H9 (cell line): Measurements from ENCODE around the gene HNRNPCL1. TPM values are rescaled to one million over a fixed set of nuclear protein-coding genes. Genes with fewer than 3 reads are reported as not detected.
"Not testable (repeated sequence)": the region's sequence is repeated elsewhere in the genome, so short reads cannot be mapped to it uniquely, and the experiment has no call there.

Experiments
- DNase-seq: peaks from one replicate; pipeline ENCODE4 v3.0.0-alpha.2; 2017
- H2AFZ ChIP-seq: one replicate; pipeline ENCODE4 v1.6.1; 2013; ENCODE audit warnings: mild to moderate bottlenecking, low read length, control low read depth, moderate library complexity
- H2AK5ac ChIP-seq: 2 replicates; pipeline ENCODE4 v1.6.1; 2013; ENCODE audit warnings: low read length, control low read depth, mixed read lengths; ENCODE audit not compliant: insufficient read length
- H2BK120ac ChIP-seq: one replicate; pipeline ENCODE4 v1.6.1; 2013; ENCODE audit warnings: low read depth, mild to moderate bottlenecking, low read length, control low read depth, inconsistent platforms; ENCODE audit not compliant: poor library complexity, severe bottlenecking
- H2BK12ac ChIP-seq: 2 replicates; pipeline ENCODE4 v1.6.1; 2013; ENCODE audit warnings: low read length, control low read depth, mixed read lengths, low read depth; ENCODE audit not compliant: insufficient read length
- H2BK15ac ChIP-seq: 2 replicates; pipeline ENCODE4 v1.6.1; 2013; ENCODE audit warnings: low read depth, low read length, control low read depth
- H2BK20ac ChIP-seq: one replicate; pipeline ENCODE4 v1.6.1; 2013; ENCODE audit warnings: low read depth, mild to moderate bottlenecking, low read length, control low read depth, inconsistent platforms; ENCODE audit not compliant: poor library complexity, severe bottlenecking
- H2BK5ac ChIP-seq: 2 replicates; pipeline ENCODE4 v1.6.1; 2013; ENCODE audit warnings: low read length, control low read depth, mixed read lengths; ENCODE audit not compliant: insufficient read length
- H3K14ac ChIP-seq: 2 replicates; pipeline ENCODE4 v1.6.1; 2013; ENCODE audit warnings: low read length, control low read depth; ENCODE audit not compliant: insufficient read depth
- H3K18ac ChIP-seq: 2 replicates; pipeline ENCODE4 v1.6.1; 2013; ENCODE audit warnings: low read depth, mild to moderate bottlenecking, mixed read lengths, low read length, control low read depth; ENCODE audit not compliant: insufficient read length
- H3K23ac ChIP-seq: 2 replicates; pipeline ENCODE4 v1.6.1; 2013; ENCODE audit warnings: low read length, control low read depth, mixed read lengths, low read depth; ENCODE audit not compliant: insufficient read length
- H3K23me2 ChIP-seq: 2 replicates; pipeline ENCODE4 v1.6.1; 2013; ENCODE audit warnings: low read depth, mild to moderate bottlenecking, mixed read lengths, low read length, control low read depth; ENCODE audit not compliant: insufficient read length, poor library complexity, severe bottlenecking
- H3K27ac ChIP-seq: 2 replicates; pipeline ENCODE4 v1.5.1; 2013; ENCODE audit warnings: low read length, control low read depth, mixed read lengths, low read depth; ENCODE audit not compliant: insufficient read length
- H3K27me3 ChIP-seq: 2 replicates; pipeline ENCODE4 v1.6.1; 2013; ENCODE audit warnings: low read length, control low read depth, inconsistent platforms; ENCODE audit not compliant: insufficient read depth
- H3K4ac ChIP-seq: 2 replicates; pipeline ENCODE4 v1.6.1; 2013; ENCODE audit warnings: low read depth, mild to moderate bottlenecking, control low read depth, inconsistent platforms, low read length, moderate library complexity
- H3K4me1 ChIP-seq: 2 replicates; pipeline ENCODE4 v1.6.1; 2013; ENCODE audit warnings: low read length, control low read depth, inconsistent platforms; ENCODE audit not compliant: insufficient read depth
- H3K4me2 ChIP-seq: 2 replicates; pipeline ENCODE4 v1.6.1; 2013; ENCODE audit warnings: low read length, control low read depth, mixed read lengths; ENCODE audit not compliant: insufficient read length, insufficient read depth
- H3K56ac ChIP-seq: 2 replicates; pipeline ENCODE4 v1.6.1; 2013; ENCODE audit warnings: low read depth, mild to moderate bottlenecking, mixed read lengths, low read length, control low read depth; ENCODE audit not compliant: insufficient read length
- H3K79me1 ChIP-seq: 2 replicates; pipeline ENCODE4 v1.6.1; 2013; ENCODE audit warnings: low read depth, mild to moderate bottlenecking, moderate library complexity, low read length, control low read depth, inconsistent platforms; ENCODE audit not compliant: insufficient read depth, poor library complexity, severe bottlenecking
- H3K79me2 ChIP-seq: 2 replicates; pipeline ENCODE4 v1.6.1; 2013; ENCODE audit warnings: low read length, control low read depth, inconsistent platforms; ENCODE audit not compliant: insufficient read depth
- H3K9ac ChIP-seq: 2 replicates; pipeline ENCODE4 v1.6.1; 2013; ENCODE audit warnings: low read length, control low read depth, mixed read lengths; ENCODE audit not compliant: insufficient read length; ENCODE audit errors: extremely low read depth
- H3K9me3 ChIP-seq: one replicate; pipeline ENCODE4 v1.6.1; 2013; ENCODE audit warnings: low read depth, low read length, inconsistent platforms; ENCODE audit not compliant: control insufficient read depth
- H3T11ph ChIP-seq: one replicate; pipeline ENCODE4 v1.6.1; 2013; ENCODE audit warnings: mild to moderate bottlenecking, low read length, control low read depth, inconsistent platforms
- H4K20me1 ChIP-seq: one replicate; pipeline ENCODE4 v1.6.1; 2013; ENCODE audit not compliant: control insufficient read depth, insufficient read length, insufficient read depth
- H4K5ac ChIP-seq: 2 replicates; pipeline ENCODE4 v1.6.1; 2013; ENCODE audit warnings: low read depth, mild to moderate bottlenecking, mixed read lengths, low read length, control low read depth; ENCODE audit not compliant: insufficient read length
- H4K8ac ChIP-seq: replicated peaks from 2 replicates; pipeline ENCODE4 v1.6.1; 2013; ENCODE audit warnings: low read length, control low read depth, mixed read lengths, low read depth; ENCODE audit not compliant: insufficient read length
- H4K91ac ChIP-seq: 2 replicates; pipeline ENCODE4 v1.6.1; 2013; ENCODE audit warnings: low read depth, mild to moderate bottlenecking, moderate library complexity, mixed read lengths, low read length, control low read depth; ENCODE audit not compliant: insufficient read length
- H3K27ac Mint-ChIP-seq, 3 experiments: 2 replicates in 2 of 3; 3 replicates in 1 of 3; pipeline ENCODE4 v1.8.0; 2020 to 2021; ENCODE audit warnings: mixed read lengths in 3 of 3, mild to moderate bottlenecking in 1 of 3, moderate library complexity in 1 of 3
- H3K27me3 Mint-ChIP-seq: 2 replicates; pipeline ENCODE4 v1.8.0; 2021; ENCODE audit warnings: low read depth, mild to moderate bottlenecking, moderate library complexity, mixed read lengths
- H3K36me3 Mint-ChIP-seq, 3 experiments: 2 replicates in 2 of 3; 3 replicates in 1 of 3; pipeline ENCODE4 v1.8.0; 2020 to 2021; ENCODE audit warnings: low read depth in 3 of 3, mixed read lengths in 3 of 3; ENCODE audit not compliant: insufficient read depth in 1 of 3
- H3K4me1 Mint-ChIP-seq, 2 experiments: 2 replicates each; pipeline ENCODE4 v1.8.0; 2020; ENCODE audit warnings: mixed read lengths in 2 of 2
- H3K4me3 Mint-ChIP-seq, 2 experiments: 2 replicates in 1 of 2; 3 replicates in 1 of 2; pipeline ENCODE4 v1.8.0; 2020 to 2021; ENCODE audit warnings: mild to moderate bottlenecking in 2 of 2, mixed read lengths in 2 of 2, moderate library complexity in 1 of 2
- H3K9me3 Mint-ChIP-seq, 2 experiments: 2 replicates in 1 of 2; 3 replicates in 1 of 2; pipeline ENCODE4 v1.8.0; 2020; ENCODE audit warnings: mild to moderate bottlenecking in 2 of 2, mixed read lengths in 2 of 2, moderate library complexity in 1 of 2
- WGBS: extraction: QIAGEN DNeasy Blood & Tissue Kit; methylation state at CpG from one replicate; pipeline ENCODE4 v1.1.7; 2013; ENCODE audit warnings: missing lambda C conversion rate, low lambda C conversion rate, mixed read lengths; ENCODE audit not compliant: insufficient read length; ENCODE audit errors: extremely low coverage; 5-methylcytosine and 5-hydroxymethylcytosine counted together
- total RNA-seq: library from RNA; stranded (reverse); gene quantifications from 2 replicates; pipeline ENCODE4 v1.2.1, GENCODE V29; 2021
- TF ChIP-seq, protein P1 (sequence below): fragments of 200-600 bp; sonication (generic); conservative IDR thresholded peaks from 3 replicates; pipeline ENCODE4 v1.8.0; 2021; ENCODE audit warnings: antibody characterized with exemption, mild to moderate bottlenecking

Gene HNRNPCL1
- total RNA-seq, 1 experiment from 2014 or later: not detected

DNA sequence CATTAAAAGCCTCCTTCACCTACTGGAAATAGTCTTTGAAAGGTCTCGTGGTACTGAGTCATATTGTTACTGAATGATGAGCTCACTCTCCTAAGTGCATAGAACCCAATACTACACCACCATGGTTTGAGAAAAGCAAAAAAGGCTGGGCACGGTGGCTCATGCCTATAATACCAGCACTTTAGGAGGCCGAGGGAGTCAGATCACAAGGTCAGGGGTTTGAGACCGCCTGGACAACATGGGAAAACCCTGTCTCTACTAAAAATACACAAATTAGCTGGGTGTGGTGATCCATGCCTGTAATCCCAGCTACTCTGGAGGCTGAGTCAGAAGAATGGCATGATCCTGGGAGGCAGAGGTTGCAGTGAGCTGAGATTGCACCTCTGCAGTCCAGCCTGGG is 3.3 kb upstream of the HNRNPCL1 start:
- H3K18ac ChIP-seq: no peak overlapping the region
- no peak overlapping the region for H2BK12ac ChIP-seq
- H3K79me2 ChIP-seq: no peaks in the 10 kb centered on the region
- H3K9me3 Mint-ChIP-seq: peaks cover 79 to 93% of the 10 kb centered on the region in 2 experiments
- H3T11ph ChIP-seq: no peak overlapping the region
- no peak overlapping the region for H2BK5ac ChIP-seq
- H3K23ac ChIP-seq: no peak overlapping the region
- no CpG with 5 or more reads among the region's 4 CpGs for WGBS
- no peak overlapping the region for H2AFZ ChIP-seq
- no peak overlapping the region for H4K8ac ChIP-seq
- H2AK5ac ChIP-seq: no peak overlapping the region
- no peak overlapping the region for H3K14ac ChIP-seq
- H3K27ac Mint-ChIP-seq: no peak overlapping the region
- H3K4me2 ChIP-seq: no peak overlapping the region
- H3K23me2 ChIP-seq: no peaks in the 10 kb centered on the region
- no peaks in the 10 kb centered on the region for H3K27me3 ChIP-seq
- TF ChIP-seq, protein P1, sequence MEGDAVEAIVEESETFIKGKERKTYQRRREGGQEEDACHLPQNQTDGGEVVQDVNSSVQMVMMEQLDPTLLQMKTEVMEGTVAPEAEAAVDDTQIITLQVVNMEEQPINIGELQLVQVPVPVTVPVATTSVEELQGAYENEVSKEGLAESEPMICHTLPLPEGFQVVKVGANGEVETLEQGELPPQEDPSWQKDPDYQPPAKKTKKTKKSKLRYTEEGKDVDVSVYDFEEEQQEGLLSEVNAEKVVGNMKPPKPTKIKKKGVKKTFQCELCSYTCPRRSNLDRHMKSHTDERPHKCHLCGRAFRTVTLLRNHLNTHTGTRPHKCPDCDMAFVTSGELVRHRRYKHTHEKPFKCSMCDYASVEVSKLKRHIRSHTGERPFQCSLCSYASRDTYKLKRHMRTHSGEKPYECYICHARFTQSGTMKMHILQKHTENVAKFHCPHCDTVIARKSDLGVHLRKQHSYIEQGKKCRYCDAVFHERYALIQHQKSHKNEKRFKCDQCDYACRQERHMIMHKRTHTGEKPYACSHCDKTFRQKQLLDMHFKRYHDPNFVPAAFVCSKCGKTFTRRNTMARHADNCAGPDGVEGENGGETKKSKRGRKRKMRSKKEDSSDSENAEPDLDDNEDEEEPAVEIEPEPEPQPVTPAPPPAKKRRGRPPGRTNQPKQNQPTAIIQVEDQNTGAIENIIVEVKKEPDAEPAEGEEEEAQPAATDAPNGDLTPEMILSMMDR: no peak
- no peaks in the 10 kb centered on the region for H4K20me1 ChIP-seq
- H3K36me3 Mint-ChIP-seq: peaks cover 0 to 26% (median 0%) of the 10 kb centered on the region in 3 experiments; a peak in 6 of 7 replicates
- no peak overlapping the region for H3K4ac ChIP-seq
- H3K4me3 Mint-ChIP-seq: no peak overlapping the region
- no peaks in the 10 kb centered on the region for H3K4me1 ChIP-seq
- H3K27me3 Mint-ChIP-seq: no peaks in the 10 kb centered on the region
- H3K79me1 ChIP-seq: no peaks in the 10 kb centered on the region
- H4K91ac ChIP-seq: no peak overlapping the region
- H3K9ac ChIP-seq: no peak overlapping the region
- no peak overlapping the region for H3K27ac ChIP-seq
- H3K9me3 ChIP-seq: peaks cover 45% of the 10 kb centered on the region
- no peaks in the 10 kb centered on the region for H3K4me1 Mint-ChIP-seq
- no peak overlapping the region for H2BK20ac ChIP-seq
- H4K5ac ChIP-seq: no peak overlapping the region
- no peak overlapping the region for H2BK120ac ChIP-seq
- no peak overlapping the region for H3K56ac ChIP-seq
- DNase-seq: no peak
- H2BK15ac ChIP-seq: no peak overlapping the region

DNA sequence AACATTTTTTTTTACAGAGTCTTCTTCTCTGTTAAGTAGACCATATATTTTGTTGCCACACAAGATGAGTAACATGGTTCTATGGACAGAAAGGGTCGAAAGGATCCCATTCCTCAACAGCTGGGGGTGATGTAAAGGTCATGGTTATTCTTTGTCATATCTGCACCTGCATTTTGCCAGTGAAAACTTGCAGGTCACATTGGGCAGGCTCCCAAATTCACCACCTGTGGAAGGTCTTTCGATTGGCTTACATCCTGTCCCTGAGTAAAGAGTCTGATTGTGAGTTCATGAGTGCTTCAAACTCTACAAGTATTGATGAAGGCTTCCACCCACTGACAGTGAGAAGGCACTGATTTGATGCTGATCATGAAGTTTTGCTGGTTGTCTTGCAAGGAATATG is 15.3 kb downstream of the HNRNPCL1 start:
- not testable (repeated sequence) for H3K79me2 ChIP-seq, H4K20me1 ChIP-seq, H3K23me2 ChIP-seq, H4K5ac ChIP-seq, H3K4me2 ChIP-seq, H3K27ac Mint-ChIP-seq, H3K4me3 Mint-ChIP-seq, H4K8ac ChIP-seq, H3K27me3 ChIP-seq, H4K91ac ChIP-seq, H2BK20ac ChIP-seq, H3K27me3 Mint-ChIP-seq, H3K4ac ChIP-seq, H3K18ac ChIP-seq, H3K9ac ChIP-seq, H2AK5ac ChIP-seq, H3K27ac ChIP-seq, H2AFZ ChIP-seq, DNase-seq, H2BK120ac ChIP-seq, H2BK15ac ChIP-seq, H3K4me1 Mint-ChIP-seq, H3K56ac ChIP-seq, H2BK12ac ChIP-seq, H3K23ac ChIP-seq, H3K14ac ChIP-seq, H3T11ph ChIP-seq, H2BK5ac ChIP-seq, H3K79me1 ChIP-seq, H3K4me1 ChIP-seq
- Mint-ChIP-seq H3K9me3 (peaks cover 62 to 72% of the 10 kb centered on the region in 2 experiments), H3K36me3 (peaks cover 0 to 17% (median 4%) of the 10 kb centered on the region in 3 experiments; a peak in 4 of 7 replicates)
- H3K9me3 ChIP-seq: peaks cover 18% of the 10 kb centered on the region
- WGBS: no CpG with 5 or more reads among the region's 2 CpGs
